Endometrial microvascular endothelial cells (primary cell): Measurements from ENCODE around the gene TAF11. TPM values are rescaled to one million over a fixed set of nuclear protein-coding genes. Genes with fewer than 3 reads are reported as not detected.

Source experiments
- in situ Hi-C: cut with HindIII; loops from 2 replicates; pipeline ENCODE4 v1.10.0; 2017; ENCODE audit warnings: low sequenced_read_pairs, low pct_unique_long_range_greater_than_20kb; ENCODE audit errors: inconsistent ontology term
- total RNA-seq: library from RNA; depleted of rRNA; stranded (reverse); fragments of >200 nt; gene quantifications from one replicate; pipeline ENCODE4 v1.2.3, GENCODE V29; 2015; ENCODE audit errors: inconsistent ontology term

TAF11 gene
- total RNA-seq, 1 donor from 2014 or later, result 37.4 TPM

- in situ Hi-C loops, result no loop called here
These were observed 52.9 kb downstream of the TAF11 start for GRCh38 chr6:34834789-34835518.

GRCh38 chr6:34832942-34833341, 54.9 kb downstream of the TAF11 start:
- in situ Hi-C loops, result no loop called here

GRCh38 chr6:34829137-34829536, 58.7 kb downstream of the TAF11 start:
- in situ Hi-C loops, result no loop called here

Other genes with a start within 250 kb of the TAF11 start
- gene ILRUN, start 191.3 kb downstream of the TAF11 start, total RNA-seq, result 36.1 TPM
- 152 TPM for gene SNRPC, start 130.5 kb downstream of the TAF11 start, total RNA-seq
- gene BLTP3A, start 96.0 kb downstream of the TAF11 start, total RNA-seq, result 7.6 TPM
- gene ANKS1A, start 1.2 kb upstream of the TAF11 start, total RNA-seq, result 12.5 TPM